ENCODE measurements around the gene CSNK1G2. TPM values are rescaled to one million over a fixed set of nuclear protein-coding genes. Genes with fewer than 3 reads are reported as not detected.

Gene CSNK1G2
- total and polyA plus RNA-seq, 2 experiments from 2014 or later = 56.8 to 82.5 TPM

- Histone ChIP-seq H3K4me2 (no peak overlapping the region), H3K4me1 (ENCODE audit: insufficient read depth) (no peaks in the 10 kb centered on the region), H3K79me2 (peaks cover 52% of the 10 kb centered on the region), H2AFZ (no peak overlapping the region), H3K9me3 (ENCODE audit: low read depth) (no peaks in the 10 kb centered on the region), H3K27me3 (no peaks in the 10 kb centered on the region), H3K27ac (no peak overlapping the region), H3K36me3 (replicated peaks; ENCODE audit: insufficient read depth, low read depth) (no peaks in the 10 kb centered on the region), H3K9me2 (replicated peaks; ENCODE audit: insufficient read depth) (no peaks in the 10 kb centered on the region), H3K4me3 (no peak overlapping the region), H4K20me1 (ENCODE audit: insufficient read depth, poor library complexity, severe bottlenecking) (peaks cover 26% of the 10 kb centered on the region)
- no peak for TF ChIP-seq EZH2 (IDR thresholded peaks at IDR 0.05; ENCODE audit: borderline replicate concordance)
- no peak for DNase-seq (ENCODE audit: low spot score)
- WGBS (ENCODE audit: low lambda C conversion rate, missing lambda C conversion rate) = 98% methylated on average over 31 of the region's 49 CpGs
Observed at GRCh38 chr19:1969176-1970002, 28.4 kb downstream of the CSNK1G2 start.

DNA sequence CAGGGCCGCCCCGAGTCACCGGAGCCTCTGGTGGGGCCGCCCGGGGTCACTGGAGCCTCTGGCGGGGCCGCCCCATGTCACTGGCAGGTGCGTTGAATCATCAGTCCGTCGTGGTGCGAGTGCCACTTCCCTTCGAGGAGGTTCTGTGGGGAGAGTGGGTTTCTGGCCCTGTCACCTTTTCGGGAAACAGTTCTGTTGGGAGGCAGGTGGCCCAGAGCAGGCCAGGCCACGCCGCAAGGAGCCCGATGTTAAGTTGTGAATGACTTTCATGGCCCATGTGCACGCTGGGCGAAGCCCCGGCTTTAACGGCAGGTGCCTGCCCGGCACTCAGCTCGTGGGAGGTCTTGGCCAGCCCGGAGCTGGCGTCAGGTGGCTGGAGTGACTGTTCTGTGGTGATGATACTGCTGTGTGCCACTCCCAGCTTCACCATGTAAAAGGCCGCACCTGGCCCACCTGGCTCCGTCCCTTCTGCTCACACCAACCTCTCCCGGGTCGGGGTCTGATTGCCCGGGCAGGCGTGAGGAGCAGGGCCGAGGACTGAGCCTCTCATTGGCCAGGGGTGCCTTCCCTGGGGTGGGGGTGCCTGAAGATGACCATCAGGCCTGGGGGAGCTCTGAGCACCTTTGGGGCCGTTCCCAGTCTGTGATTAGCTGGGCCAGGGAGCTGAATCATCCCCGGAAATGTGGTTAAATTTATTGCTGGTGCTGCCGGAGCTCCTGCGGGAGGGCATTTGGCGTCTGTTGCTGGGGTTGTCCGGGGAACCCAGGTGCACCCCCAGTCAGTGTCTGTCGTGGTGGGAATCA is 29.2 kb downstream of the CSNK1G2 start:
- Histone ChIP-seq H2AFZ (no peak overlapping the region), H3K9me3 (ENCODE audit: low read depth) (no peaks in the 10 kb centered on the region), H3K27ac (no peak overlapping the region), H3K27me3 (no peaks in the 10 kb centered on the region), H3K4me1 (ENCODE audit: insufficient read depth) (no peaks in the 10 kb centered on the region), H3K9me2 (replicated peaks; ENCODE audit: insufficient read depth) (no peaks in the 10 kb centered on the region), H4K20me1 (ENCODE audit: insufficient read depth, poor library complexity, severe bottlenecking) (peaks cover 28% of the 10 kb centered on the region), H3K4me3 (no peak overlapping the region), H3K4me2 (no peak overlapping the region), H3K36me3 (replicated peaks; ENCODE audit: insufficient read depth, low read depth) (no peaks in the 10 kb centered on the region), H3K79me2 (peaks cover 46% of the 10 kb centered on the region)
- no peak for DNase-seq (ENCODE audit: low spot score)
- TF ChIP-seq EZH2phosphoT487 (IDR thresholded peaks at IDR 0.05; ENCODE audit: low read depth, severe bottlenecking, unreplicated experiment) = no peak
- TF ChIP-seq CTCF (IDR thresholded peaks at IDR 0.05; ENCODE audit: poor library complexity) = no peak
- TF ChIP-seq EZH2 (IDR thresholded peaks at IDR 0.05; ENCODE audit: borderline replicate concordance) = no peak
- 96% methylated on average over 37 of the region's 38 CpGs for WGBS (ENCODE audit: low lambda C conversion rate, missing lambda C conversion rate)

DNA sequence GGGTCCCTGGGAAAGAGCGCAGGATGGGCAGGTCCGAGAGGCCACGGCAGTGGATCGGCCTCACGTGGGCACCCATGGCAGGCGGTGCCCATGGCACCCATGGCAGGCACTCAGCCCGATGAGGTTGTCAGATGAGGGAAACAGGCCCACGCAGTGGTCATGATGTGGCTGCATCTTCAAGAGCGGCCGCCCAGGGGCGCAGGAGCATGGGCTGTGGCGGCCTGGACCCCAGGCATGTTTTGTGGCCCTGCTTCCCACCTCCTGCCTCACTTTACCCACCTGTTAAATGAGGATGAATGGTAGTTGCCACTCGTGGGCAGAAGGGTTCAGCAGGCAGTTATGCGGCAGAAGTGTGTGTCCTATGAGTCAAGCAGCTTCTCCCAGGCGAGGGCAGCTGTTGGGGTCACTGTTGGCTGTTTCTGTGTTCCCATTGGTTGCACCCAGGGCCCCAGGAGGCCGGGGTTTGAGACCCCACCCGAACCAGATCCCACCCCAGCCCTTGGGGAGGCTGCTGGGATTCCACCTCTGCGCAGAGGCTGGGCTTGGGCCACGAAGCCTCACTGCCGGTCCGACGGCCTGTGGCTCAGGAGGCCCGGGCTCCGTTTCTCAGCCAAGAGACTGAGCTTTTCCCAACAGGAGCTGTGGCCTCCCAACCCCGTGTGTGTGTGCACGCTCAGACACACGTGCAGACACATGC is 30.0 kb downstream of the CSNK1G2 start:
- peaks cover 38% of the 10 kb centered on the region for H3K79me2 ChIP-seq
- H4K20me1 ChIP-seq (ENCODE audit: insufficient read depth, poor library complexity, severe bottlenecking) = peaks cover 26% of the 10 kb centered on the region
- no peaks in the 10 kb centered on the region for H3K9me3 ChIP-seq (ENCODE audit: low read depth)
- no peak overlapping the region for H2AFZ ChIP-seq
- H3K27me3 ChIP-seq = no peaks in the 10 kb centered on the region
- DNase-seq (ENCODE audit: low spot score) = no peak
- no peaks in the 10 kb centered on the region for H3K36me3 ChIP-seq (replicated peaks; ENCODE audit: insufficient read depth, low read depth)
- no peaks in the 10 kb centered on the region for H3K4me1 ChIP-seq (ENCODE audit: insufficient read depth)
- 97% methylated on average over 27 of the region's 27 CpGs for WGBS (ENCODE audit: low lambda C conversion rate, missing lambda C conversion rate)
- H3K4me3 ChIP-seq = no peak overlapping the region
- H3K9me2 ChIP-seq (replicated peaks; ENCODE audit: insufficient read depth) = no peaks in the 10 kb centered on the region
- H3K4me2 ChIP-seq = no peak overlapping the region
- TF ChIP-seq CTCF (IDR thresholded peaks at IDR 0.05; ENCODE audit: poor library complexity) (no peak), EZH2phosphoT487 (IDR thresholded peaks at IDR 0.05; ENCODE audit: low read depth, severe bottlenecking, unreplicated experiment) (no peak), EZH2 (IDR thresholded peaks at IDR 0.05; ENCODE audit: borderline replicate concordance) (no peak)
- no peak overlapping the region for H3K27ac ChIP-seq

Data from hepatocyte (in vitro differentiated cells).